HT-29 (cell line): ENCODE data around the gene BEND6. TPM values are rescaled to one million over a fixed set of nuclear protein-coding genes. Genes with fewer than 3 reads are reported as not detected.
"Not testable (repeated sequence)": the region's sequence is repeated elsewhere in the genome, so short reads cannot be mapped to it uniquely, and the experiment has no call there.

Experiments
- DNase-seq: peaks from one replicate; pipeline ENCODE4 v3.0.0-alpha.2; 2015; ENCODE audit warnings: low spot score
- small RNA-seq: library from RNA; depleted of rRNA; stranded (forward); fragments of <200 nt; gene quantifications from one replicate; pipeline ENCODE3, GENCODE V24; 2014
- total RNA-seq: library from RNA; depleted of rRNA; stranded (reverse); fragments of >200 nt; shearing (Covaris generic); gene quantifications from 2 replicates; pipeline ENCODE4 v1.2.3, GENCODE V29; 2014; rRNA removed

BEND6 gene
- total RNA-seq, 1 experiment from 2014 or later: not detected

DNA sequence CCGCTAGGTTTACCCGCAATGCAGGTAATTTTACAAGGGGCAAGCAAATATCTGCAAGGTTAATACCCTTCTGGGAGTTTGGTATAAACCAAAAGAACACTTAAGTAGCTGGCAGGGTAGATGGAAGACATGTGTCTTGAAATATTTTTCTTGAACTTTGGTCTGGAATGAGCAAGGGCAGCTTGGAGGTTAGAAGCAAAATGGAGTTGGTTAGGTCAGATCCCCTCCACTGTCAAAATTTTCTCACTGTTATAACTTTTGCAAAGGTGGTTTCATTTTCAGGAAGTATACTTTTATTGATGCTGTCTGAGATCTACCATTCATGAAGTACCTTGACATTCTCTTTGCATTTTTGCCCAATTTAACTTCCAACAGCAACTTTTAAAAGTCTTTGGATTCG, 78.3 kb downstream of the BEND6 start:
- no peak for DNase-seq

DNA sequence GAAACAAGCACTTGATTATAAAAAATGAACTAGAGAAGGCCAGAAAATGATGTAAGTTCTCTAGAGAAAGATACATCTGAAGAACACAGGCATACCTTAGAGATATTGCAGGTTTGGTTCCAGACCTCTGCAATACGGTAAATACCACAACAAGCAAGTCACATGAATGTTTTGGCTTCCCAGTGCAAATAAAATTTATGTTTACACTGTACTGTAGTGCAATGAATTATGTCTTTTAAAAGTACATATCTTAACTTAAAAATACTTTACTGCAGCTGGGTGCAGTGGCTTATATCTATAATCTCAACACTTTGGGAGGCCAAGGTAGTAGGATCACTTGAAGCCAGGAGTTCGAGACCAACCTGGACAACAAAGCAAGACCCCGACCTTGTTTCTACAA, 80.6 kb downstream of the BEND6 start:
- no peak for DNase-seq

DNA sequence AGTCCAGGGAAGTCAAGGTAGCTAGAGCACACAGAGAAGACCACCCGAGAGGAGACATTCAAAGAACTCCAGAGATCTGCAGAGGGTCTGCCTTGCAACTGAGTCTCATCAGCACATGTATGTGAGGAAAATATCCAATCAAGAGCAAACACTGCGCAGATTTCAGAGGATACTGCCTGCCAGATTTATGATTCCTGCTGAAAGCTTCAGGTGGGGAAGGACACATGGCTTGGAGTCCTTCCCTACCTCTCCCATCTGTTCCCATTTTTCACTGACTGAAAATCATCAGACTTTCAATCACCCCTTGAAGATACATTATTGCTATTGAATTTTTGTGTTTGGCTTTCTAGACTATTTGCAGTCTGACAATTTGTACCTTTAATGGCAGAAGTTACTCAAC, 84.0 kb downstream of the BEND6 start:
- no peak for DNase-seq

DNA sequence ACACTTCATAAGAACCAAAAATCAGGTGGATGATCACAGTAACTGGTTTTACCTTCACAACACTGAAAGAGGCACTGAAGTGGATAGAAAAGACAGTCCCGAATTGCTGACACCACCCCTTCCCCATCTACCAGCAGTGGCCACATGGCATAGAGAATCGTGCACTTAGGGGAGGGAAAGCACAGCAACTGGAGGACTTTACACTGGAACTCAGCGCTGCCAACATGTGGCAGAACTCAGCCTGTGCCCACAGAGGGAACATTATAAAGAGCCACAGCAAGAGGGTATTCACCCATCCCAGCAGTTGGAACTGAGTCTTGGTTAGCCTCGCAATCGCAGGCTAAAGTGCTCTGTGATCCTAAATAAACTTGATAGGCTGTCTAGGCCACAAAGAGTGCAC, 85.1 kb downstream of the BEND6 start:
- peak; percentile 50 for DNase-seq

DNA sequence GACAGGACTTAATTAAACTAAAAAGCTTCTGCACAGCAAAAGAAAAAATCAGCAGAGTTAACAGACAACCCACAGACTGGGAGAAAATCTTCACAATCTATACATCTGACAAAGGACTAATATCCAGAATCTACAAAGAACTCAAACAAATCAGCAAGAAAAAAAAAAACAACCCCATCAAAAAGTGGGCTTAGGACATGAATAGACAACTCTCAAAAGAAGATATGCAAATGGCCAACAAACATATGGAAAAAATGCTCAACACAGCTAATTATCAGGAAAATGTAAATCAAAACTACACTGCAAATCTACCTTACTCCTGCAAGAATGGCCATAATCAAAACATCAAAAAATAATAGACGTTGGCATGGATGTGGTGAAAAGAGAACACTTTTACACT, 89.2 kb downstream of the BEND6 start:
- not testable (repeated sequence) for DNase-seq

DNA sequence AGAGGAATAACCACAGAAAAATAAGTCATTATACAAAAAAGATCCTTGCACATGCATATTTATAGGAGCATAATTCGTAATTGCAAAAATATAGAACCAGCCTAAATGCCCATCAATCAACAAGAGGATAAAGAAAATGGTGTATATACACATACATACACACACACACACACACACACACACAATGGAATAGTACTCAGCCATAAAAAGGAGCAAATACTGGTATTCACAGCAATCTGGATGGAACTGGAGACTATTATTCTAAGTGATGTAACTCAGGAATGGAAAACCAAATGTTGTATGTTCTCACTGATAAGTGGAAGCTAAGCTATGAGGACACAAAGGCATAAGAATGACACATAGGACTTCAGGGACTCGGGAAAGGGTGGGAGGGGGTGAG, 89.7 kb downstream of the BEND6 start:
- DNase-seq: no peak

DNA sequence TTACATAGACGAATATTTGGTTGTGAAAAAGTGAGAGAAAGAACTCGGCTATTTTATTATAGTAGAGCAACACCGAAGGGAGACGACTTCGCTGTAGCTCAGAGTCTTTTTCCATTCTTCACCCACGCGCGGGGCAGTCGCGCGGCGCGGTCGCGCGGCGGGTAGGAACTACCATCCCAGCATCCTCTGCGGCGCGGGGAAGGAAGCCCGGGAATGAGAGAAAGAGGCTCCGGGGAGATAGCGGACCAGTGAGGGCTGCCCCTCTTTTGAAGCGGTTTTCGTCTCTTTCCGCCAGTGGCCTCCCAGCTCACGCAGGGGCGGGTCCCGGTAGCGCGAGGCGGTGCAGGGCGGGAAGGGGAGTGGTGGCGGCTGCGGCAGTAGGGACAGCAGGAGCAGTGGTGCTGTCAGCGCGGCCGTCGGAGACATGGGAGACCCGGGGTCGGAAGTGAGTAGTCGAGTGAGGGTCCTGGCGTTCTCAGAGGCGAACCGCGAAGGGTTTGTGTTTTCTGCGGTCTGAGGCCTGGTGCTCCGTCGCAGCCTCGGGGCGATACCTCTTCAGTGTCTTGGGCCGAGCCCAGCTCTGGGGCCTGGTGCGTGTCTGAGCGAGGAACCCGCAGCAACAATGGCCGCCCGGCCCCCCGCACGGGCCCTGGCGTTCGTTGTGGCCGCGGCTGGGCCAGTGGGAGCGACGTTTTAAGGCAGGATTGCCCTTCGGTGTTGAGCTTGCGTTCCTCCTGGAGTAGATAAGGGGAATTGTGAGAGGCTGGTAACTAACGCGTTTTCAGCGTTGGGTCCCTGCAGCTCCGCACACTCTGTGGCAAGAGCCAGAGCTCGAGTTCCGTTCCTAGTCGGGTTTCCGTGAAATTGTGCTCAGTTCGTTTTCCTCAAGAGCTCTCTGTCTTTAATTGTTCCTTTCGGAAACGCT, 91.7 kb downstream of the BEND6 start, which contains the start of gene KIAA1586:
Gene KIAA1586, plus strand, starts transcription at position 362 of the 925 bp plus-strand sequence. Its CDS starts 63 bp downstream, at position 425.
- DNase-seq: peak; percentile 85

DNA sequence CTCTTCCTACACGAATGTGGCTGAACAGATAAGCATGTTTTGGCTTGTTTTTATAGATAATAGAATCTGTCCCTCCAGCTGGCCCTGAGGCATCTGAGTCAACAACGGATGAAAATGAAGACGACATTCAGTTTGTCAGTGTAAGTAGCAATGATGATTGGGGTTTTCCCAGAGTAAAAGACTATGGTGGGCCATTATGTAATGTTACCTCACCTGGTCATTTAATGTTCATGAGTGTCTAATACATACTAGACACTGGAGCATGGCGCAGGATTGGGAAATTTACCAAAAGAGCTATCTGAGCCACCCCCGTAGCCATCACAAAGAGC, 92.3 kb downstream of the BEND6 start:
- not testable (repeated sequence) for DNase-seq

DNA sequence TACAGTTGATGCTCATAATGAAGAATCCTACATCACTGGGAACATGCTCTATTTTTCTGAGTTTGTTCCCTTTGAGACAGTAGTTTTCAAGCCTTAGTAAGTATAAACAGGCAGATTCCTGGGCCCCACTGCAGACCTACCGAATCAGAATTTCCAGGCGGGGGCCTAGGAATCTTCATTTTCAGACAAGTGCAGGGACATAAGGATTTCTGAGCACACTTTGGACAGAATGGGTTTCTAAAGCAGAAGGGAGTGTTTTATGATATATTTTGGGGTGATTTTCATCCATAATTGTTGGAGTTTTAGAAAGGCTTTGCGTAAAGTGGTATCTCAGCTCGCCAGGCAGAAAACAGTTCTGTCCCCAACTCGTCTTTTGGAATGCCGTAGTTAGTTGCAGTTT, 93.0 kb downstream of the BEND6 start:
- not testable (repeated sequence) for DNase-seq

DNA sequence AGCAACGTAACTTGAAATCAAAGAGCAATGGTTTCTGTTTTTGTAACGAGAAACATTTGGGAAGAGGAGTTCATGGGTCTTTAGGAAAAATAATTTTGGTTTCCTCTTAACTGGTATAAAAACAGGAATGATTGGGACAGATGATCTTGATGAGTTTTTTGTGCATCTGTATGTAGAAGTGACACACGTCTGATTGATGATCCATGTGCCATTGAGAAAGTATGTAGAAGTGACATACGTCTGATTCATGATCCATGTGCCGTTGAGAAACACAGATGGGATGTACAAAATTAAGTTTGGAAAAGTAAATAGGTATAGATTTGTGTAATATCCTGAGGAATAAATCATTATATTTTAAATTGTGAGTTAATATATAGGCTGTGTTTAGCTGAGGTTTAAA, 93.7 kb downstream of the BEND6 start:
- no peak for DNase-seq

DNA sequence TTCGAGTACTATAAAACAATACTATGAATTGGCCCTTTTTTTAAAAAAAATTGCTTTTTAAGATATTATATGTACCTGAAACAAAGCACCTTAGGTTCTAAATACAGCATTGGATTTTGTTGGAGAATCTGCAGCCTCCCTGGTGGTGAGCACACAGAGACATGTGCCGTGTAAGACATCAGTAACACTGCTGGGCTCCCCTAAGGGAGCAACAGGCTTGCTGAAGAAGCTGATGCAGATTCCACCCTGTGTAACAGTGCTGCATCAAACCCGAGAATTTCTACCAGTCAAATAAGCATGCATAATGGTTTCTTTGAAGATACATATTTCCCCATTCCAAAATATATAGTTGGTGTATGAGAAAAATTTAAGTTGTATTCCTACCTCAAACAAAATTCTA, 108.9 kb downstream of the BEND6 start:
- DNase-seq: no peak

DNA sequence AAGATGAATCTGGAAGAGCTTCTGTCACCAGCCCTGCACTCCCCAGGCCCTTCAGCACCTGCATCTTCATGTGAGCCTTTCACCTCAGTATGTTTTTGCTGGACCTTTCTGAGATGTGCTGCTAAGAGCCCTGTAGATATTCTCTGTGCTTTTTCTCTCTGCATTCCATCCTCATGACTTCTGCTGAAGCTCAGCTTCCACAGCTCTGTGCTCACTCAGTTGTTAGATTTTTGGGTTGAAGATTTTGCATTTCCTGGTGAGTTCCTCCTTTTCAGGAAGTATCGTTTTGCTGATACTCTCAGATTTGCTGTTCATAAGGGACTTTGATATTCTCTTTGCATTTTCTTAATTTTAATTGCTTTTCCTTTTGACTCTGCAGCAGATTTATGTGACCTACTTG, 109.9 kb downstream of the BEND6 start:
- DNase-seq: no peak

DNA sequence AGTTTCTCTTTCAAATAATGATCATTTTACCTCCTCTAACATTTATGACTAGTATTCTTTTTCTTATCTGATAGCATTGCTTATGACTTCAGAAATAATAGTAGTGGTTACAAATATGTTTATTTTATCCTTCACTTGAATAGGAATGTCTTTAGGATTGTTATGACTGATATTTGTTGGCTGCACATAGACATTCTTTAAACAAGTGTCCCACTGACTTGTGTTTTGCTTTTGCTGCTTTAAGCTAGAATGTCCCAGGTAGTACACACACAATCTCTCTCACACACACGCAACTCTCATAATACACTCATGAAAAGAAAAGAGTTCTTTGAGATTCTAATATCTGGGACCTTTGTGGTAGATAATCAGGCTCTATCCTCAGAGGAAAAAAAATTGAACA, 113.2 kb downstream of the BEND6 start:
- DNase-seq: no peak

DNA sequence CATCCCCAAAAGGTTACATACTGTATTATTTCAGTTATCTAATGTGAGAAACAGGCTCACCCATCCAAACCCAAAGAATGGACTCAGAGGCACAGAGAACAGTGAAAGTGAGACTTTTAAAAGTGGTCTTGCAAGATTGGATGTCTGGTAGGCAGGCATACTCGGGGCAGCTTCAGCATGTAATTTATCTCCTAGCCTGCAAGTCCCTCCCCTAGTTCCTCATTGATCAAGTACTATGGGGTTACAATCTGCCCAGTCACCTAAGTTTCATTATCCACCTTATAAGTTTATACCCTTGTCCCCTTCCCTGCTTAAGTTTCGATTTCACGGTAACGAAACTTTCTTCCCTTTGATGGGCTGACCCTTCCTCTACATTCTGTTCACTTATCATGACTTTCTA, 114.3 kb downstream of the BEND6 start:
- DNase-seq: no peak

DNA sequence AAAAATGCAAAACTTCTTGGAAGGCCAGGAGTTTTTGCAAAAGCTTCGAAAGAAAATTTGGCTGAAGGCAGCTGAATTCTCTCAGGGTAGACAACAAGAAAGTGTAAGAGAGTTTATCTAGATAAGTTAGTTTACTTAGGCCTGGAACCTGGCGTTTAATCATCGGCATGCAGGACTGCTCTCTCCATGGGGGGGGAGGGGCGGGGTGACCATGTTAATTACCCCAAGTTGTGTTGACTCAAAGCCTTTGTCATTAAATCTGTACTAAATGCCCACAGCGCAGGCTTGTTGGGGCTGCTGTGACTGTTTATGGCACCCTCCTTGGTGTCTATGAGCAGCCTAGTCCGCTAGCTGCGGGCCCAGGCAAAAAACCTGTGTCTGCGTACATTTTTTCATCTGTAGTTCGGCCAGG, 115.0 kb downstream of the BEND6 start:
- DNase-seq: no peak

DNA sequence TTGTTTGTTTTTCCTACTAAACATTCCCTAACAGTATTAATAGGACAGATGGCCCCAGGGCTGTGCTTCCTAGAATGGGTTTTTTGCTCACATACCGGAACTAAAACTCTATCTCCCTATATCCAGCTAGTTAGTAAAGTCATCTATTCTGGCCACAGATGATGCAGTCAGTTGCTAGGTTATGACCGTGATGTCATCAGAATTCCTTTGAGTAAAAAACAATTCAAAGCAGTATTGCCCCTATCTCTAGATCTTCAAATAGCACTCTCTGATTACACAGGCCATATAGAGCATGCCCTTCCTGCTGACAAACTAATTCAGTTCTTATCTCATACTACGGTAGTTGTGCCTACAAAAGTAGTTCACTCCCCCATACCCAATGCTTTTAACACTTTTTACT, 117.2 kb downstream of the BEND6 start:
- DNase-seq: no peak

DNA sequence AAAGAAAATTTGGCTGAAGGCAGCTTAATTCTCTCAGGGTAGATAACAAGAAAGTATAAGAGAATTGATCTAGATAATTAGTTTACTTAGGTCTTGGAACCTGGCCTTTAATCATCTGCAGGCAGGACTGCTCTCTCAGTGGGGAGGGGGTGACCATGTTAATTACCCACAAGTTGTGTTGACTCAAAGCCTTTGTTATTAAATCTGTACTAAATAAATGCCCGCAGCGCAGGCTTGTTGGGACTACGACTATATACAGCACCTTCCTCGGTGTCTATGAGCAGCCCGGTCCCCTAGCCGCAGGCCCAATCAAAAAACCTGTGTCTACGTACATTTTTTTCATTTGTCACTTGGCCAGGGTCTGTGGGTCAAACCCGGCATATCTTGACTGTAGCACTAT, 119.5 kb downstream of the BEND6 start:
- DNase-seq: no peak

DNA sequence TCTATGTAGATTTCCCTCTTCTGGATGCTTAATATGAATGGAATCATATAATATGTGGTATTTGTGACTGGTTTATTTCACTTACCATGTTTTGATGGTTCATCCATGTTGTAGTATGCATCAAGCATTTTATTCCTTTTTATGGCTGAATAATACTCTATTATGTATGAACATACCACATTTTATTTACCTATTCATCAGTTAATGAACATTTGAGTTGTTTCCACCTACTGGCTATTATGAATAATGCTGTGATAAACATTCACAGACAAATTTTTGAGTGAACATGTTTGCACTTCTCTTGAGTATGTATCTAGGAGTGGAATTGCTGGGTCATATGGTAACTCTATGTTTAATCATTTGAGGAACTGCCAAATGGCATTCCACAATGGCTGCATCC, 120.2 kb downstream of the BEND6 start:
- no peak for DNase-seq

Small RNAs within 50 kb of the gene (small RNA-seq; reads per million reads assigned to genes)
- gene FTH1P15: not detected
- not detected for gene RNU6-626P

Other genes starting within 250 kb of the BEND6 start
- gene KIAA1586, start 91.6 kb downstream of the BEND6 start, total RNA-seq: 2.3 and 2.4 TPM in 2 replicates
- gene ZNF451, start 135.1 kb downstream of the BEND6 start, total RNA-seq: 16.6 and 23.1 TPM in 2 replicates
- gene BAG2, start 217.2 kb downstream of the BEND6 start, total RNA-seq: 6.5 and 8.5 TPM in 2 replicates